ENCODE results near the gene SHPK.

Gene SHPK

GRCh38 chr17:3668279-3669084, 32.4 kb upstream of the SHPK start, which contains the start of the genes EMC6 and TAX1BP3:
TSS of gene EMC6 (plus strand) at chr17:3668812. CDS start at chr17:3669147, 335 bp downstream.
TSS of gene TAX1BP3 (minus strand) at chr17:3668578. CDS start at chr17:3668526, 52 bp downstream.
- no peak for FAIRE-seq
- DNase-seq (ENCODE audit: insufficient read length, low spot score), result peak; percentile 97
- TF ChIP-seq POLR2A (IDR thresholded peaks at IDR 0.05; ENCODE audit: low read depth, low read length), result peak; percentile 99

- DNase-seq (ENCODE audit: insufficient read length, low spot score) (peak; percentile 89), FAIRE-seq (no peak)
- peak; percentile 29 for TF ChIP-seq POLR2A (IDR thresholded peaks at IDR 0.05; ENCODE audit: low read depth, low read length)
These were observed 31.6 kb upstream of the SHPK start for GRCh38 chr17:3667366-3668278.

GRCh38 chr17:3666516-3666915, 30.5 kb upstream of the SHPK start:
- no peak for FAIRE-seq
- no peak for TF ChIP-seq POLR2A (IDR thresholded peaks at IDR 0.05; ENCODE audit: low read depth, low read length)
- no peak for DNase-seq (ENCODE audit: insufficient read length, low spot score)

GRCh38 chr17:3665834-3666233, 29.8 kb upstream of the SHPK start:
- FAIRE-seq (no peak), DNase-seq (ENCODE audit: insufficient read length, low spot score) (no peak)
- TF ChIP-seq POLR2A (IDR thresholded peaks at IDR 0.05; ENCODE audit: low read depth, low read length), result no peak

GRCh38 chr17:3663102-3664011, 27.3 kb upstream of the SHPK start:
- FAIRE-seq, result no peak
- no peak for TF ChIP-seq POLR2A (IDR thresholded peaks at IDR 0.05; ENCODE audit: low read depth, low read length)
- DNase-seq (ENCODE audit: insufficient read length, low spot score), result no peak

GRCh38 chr17:3660311-3660891, 24.4 kb upstream of the SHPK start:
- TF ChIP-seq POLR2A (IDR thresholded peaks at IDR 0.05; ENCODE audit: low read depth, low read length), result no peak
- DNase-seq (ENCODE audit: insufficient read length, low spot score), result no peak
- no peak for FAIRE-seq

GRCh38 chr17:3659541-3660111, 23.6 kb upstream of the SHPK start:
- TF ChIP-seq POLR2A (IDR thresholded peaks at IDR 0.05; ENCODE audit: low read depth, low read length), result no peak; the same call in 1 of the 2 replicates
- FAIRE-seq, result peak; percentile 92
- peak; percentile 93 for DNase-seq (ENCODE audit: insufficient read length, low spot score)

- no peak for TF ChIP-seq POLR2A (IDR thresholded peaks at IDR 0.05; ENCODE audit: low read depth, low read length)
- no peak for FAIRE-seq
- no peak for DNase-seq (ENCODE audit: insufficient read length, low spot score)
These were observed 22.9 kb upstream of the SHPK start for GRCh38 chr17:3658784-3659449.

- TF ChIP-seq POLR2A (IDR thresholded peaks at IDR 0.05; ENCODE audit: low read depth, low read length), result no peak
- DNase-seq (ENCODE audit: insufficient read length, low spot score), result no peak
- FAIRE-seq, result no peak
These were observed 22.1 kb upstream of the SHPK start for GRCh38 chr17:3657874-3658783.

GRCh38 chr17:3657588-3657869, 21.5 kb upstream of the SHPK start:
- DNase-seq (ENCODE audit: insufficient read length, low spot score), result no peak
- TF ChIP-seq POLR2A (IDR thresholded peaks at IDR 0.05; ENCODE audit: low read depth, low read length), result no peak
- FAIRE-seq, result no peak

GRCh38 chr17:3656755-3657587, 20.9 kb upstream of the SHPK start:
- TF ChIP-seq POLR2A (IDR thresholded peaks at IDR 0.05; ENCODE audit: low read depth, low read length), result no peak
- no peak for FAIRE-seq
- no peak for DNase-seq (ENCODE audit: insufficient read length, low spot score)

All from H54 (cell line).